Naive thymus-derived CD4-positive, alpha-beta T cell (primary cell): ENCODE data around the gene TIGD1. TPM values are rescaled to one million over a fixed set of nuclear protein-coding genes. Genes with fewer than 3 reads are reported as not detected.
A peak's percentile ranks its signal among the peaks of the same experiment; 100 is the strongest.

ENCODE experiments used
- ATAC-seq: fragments of 150-1000 bp; cut with Tn5 transposase; 2 replicates; pipeline ENCODE4 v1.10.0; 2021; ENCODE audit warnings: mild to moderate bottlenecking, moderate library complexity
- CTCF ChIA-PET: fragments of 350-600 bp; sonication (Branson Sonifier 250); formaldehyde crosslinking; loops from one replicate; lab custom pipeline; 2021; ENCODE audit warnings: antibody characterized with exemption; lab: Charles Lee
- POLR2A ChIA-PET: fragments of 350-600 bp; sonication (Branson Sonifier 250); formaldehyde crosslinking; loops from one replicate; lab custom pipeline; 2021; ENCODE audit warnings: antibody characterized with exemption, inconsistent platforms; lab: Charles Lee
- DNase-seq, 9 donors: peaks; one replicate each; pipeline versions ENCODE4 v3.0.0 to v3.0.0-alpha.2; 2020 to 2022; ENCODE audit warnings: mixed read lengths in 1 of 9
- H3K27ac ChIP-seq: one replicate; pipeline ENCODE4 v1.7.0; 2013; ENCODE audit warnings: mild to moderate bottlenecking, low read depth, low read length, moderate library complexity
- H3K27me3 ChIP-seq, 2 donors: one replicate each; pipeline ENCODE4 v1.7.0; 2013; ENCODE audit warnings: low read length in 2 of 2, mild to moderate bottlenecking in 2 of 2, moderate library complexity in 2 of 2; ENCODE audit not compliant: control insufficient read depth in 2 of 2, insufficient read depth in 2 of 2
- H3K36me3 ChIP-seq, 3 experiments: 1 replicate in 2 of 3; 2 replicates in 1 of 3; pipeline ENCODE4 v1.7.0; 2013; ENCODE audit warnings: low read length in 3 of 3, mild to moderate bottlenecking in 3 of 3, moderate library complexity in 1 of 3; ENCODE audit not compliant: insufficient read depth in 3 of 3, control insufficient read depth in 2 of 3
- H3K4me1 ChIP-seq, 2 donors: one replicate each; pipeline ENCODE4 v1.7.0; 2013; ENCODE audit warnings: low read length in 2 of 2, mild to moderate bottlenecking in 2 of 2, moderate library complexity in 1 of 2; ENCODE audit not compliant: control insufficient read depth in 2 of 2, insufficient read depth in 2 of 2
- H3K4me3 ChIP-seq: 2 replicates; pipeline ENCODE4 v1.7.0; 2013; ENCODE audit warnings: mild to moderate bottlenecking, low read length
- H3K9me3 ChIP-seq, 3 experiments: 1 replicate in 2 of 3; 2 replicates in 1 of 3; pipeline ENCODE4 v1.7.0; 2013; ENCODE audit warnings: low read length in 3 of 3; ENCODE audit not compliant: control insufficient read depth in 2 of 3
- H3K27ac Mint-ChIP-seq, 9 donors: one replicate each; pipeline ENCODE4 v1.8.0; 2020 to 2022; ENCODE audit warnings: mixed read lengths in 9 of 9, mild to moderate bottlenecking in 8 of 9, moderate library complexity in 5 of 9, inconsistent platforms in 2 of 9
- H3K27me3 Mint-ChIP-seq, 5 donors: one replicate each; pipeline ENCODE4 v1.8.0; 2021 to 2022; ENCODE audit warnings: mixed read lengths in 5 of 5, mild to moderate bottlenecking in 1 of 5
- H3K36me3 Mint-ChIP-seq, 5 donors: one replicate each; pipeline ENCODE4 v1.8.0; 2020 to 2022; ENCODE audit warnings: mixed read lengths in 5 of 5, mild to moderate bottlenecking in 3 of 5, inconsistent platforms in 1 of 5
- H3K4me1 Mint-ChIP-seq, 7 donors: one replicate each; pipeline ENCODE4 v1.8.0; 2020 to 2022; ENCODE audit warnings: mixed read lengths in 7 of 7, mild to moderate bottlenecking in 3 of 7, inconsistent platforms in 1 of 7
- H3K4me3 Mint-ChIP-seq, 10 donors: one replicate each; pipeline ENCODE4 v1.8.0; 2020 to 2022; ENCODE audit warnings: mild to moderate bottlenecking in 10 of 10, mixed read lengths in 10 of 10, moderate library complexity in 6 of 10, inconsistent platforms in 2 of 10
- H3K9me3 Mint-ChIP-seq, 11 donors: one replicate each; pipeline ENCODE4 v1.8.0; 2020 to 2022; ENCODE audit warnings: mixed read lengths in 11 of 11, mild to moderate bottlenecking in 4 of 11, inconsistent platforms in 1 of 11, moderate library complexity in 1 of 11
- intact Hi-C, 2 donors: fragments of 100-400 bp; cut with micrococcal nuclease; formaldehyde crosslinking; loops; one replicate each; pipeline ENCODE4 v1.15.1; 2023
- polyA plus RNA-seq, 2 donors: library from polyadenylated mRNA; unstranded; fragments of 300-500 nt; fragmentation: Illumina TruSeq; gene quantifications; one replicate each; pipeline ENCODE4 v1.2.3, GENCODE V29; 2021
- total RNA-seq, 6 experiments: library from RNA in 5 of 6; stranded (reverse) in 5 of 6; gene quantifications; 1 replicate in 5 of 6; 2 replicates in 1 of 6; pipeline ENCODE4 v1.2.3 and lab custom pipeline; 2021 to 2026

TIGD1 gene
- total and polyA plus RNA-seq, 7 experiments from 2014 or later: 9.7 to 23.8 (median 19.3) TPM

GRCh38 chr2:232523682-232524597, 26.4 kb downstream of the TIGD1 start:
- peak overlapping the region in 9 of 10 donors; percentile 25 to 76 (median 44) for H3K4me3 Mint-ChIP-seq
- H3K27ac Mint-ChIP-seq: no peak overlapping the region
- peaks cover 0 to 12% of the 10 kb centered on the region in 2 donors for H3K4me1 ChIP-seq
- H3K27me3 Mint-ChIP-seq: peaks cover 18 to 54% (median 38%) of the 10 kb centered on the region in 5 donors
- POLR2A ChIA-PET: interaction anchor here (0.7 kb wide), 1 partner anchor 21 kb away, joined by 3 read pairs; no protein-coding TSS in a partner anchor
- H3K4me3 ChIP-seq: no peak overlapping the region
- H3K36me3 ChIP-seq: no peaks in the 10 kb centered on the region
- H3K27me3 ChIP-seq: peaks cover 0 to 9% of the 10 kb centered on the region in 2 donors
- H3K9me3 ChIP-seq: no peaks in the 10 kb centered on the region
- H3K9me3 Mint-ChIP-seq: peaks cover 0 to 2% (median 0%) of the 10 kb centered on the region in 11 donors
- peak; percentile 12 for ATAC-seq
- H3K27ac ChIP-seq: no peak overlapping the region
- intact Hi-C loops: loop anchor here (2.0 to 10.0 kb wide), 4 partner anchors 77 to 672 kb away; partner anchors contain the start of gene NPPC (in 1 of the 2)
- CTCF ChIA-PET: interaction anchor here (0.7 to 1.2 kb wide), 3 partner anchors 12 to 1156 kb away, joined by 3 read pairs; no protein-coding TSS in a partner anchor
- H3K36me3 Mint-ChIP-seq: no peaks in the 10 kb centered on the region
- peaks cover 6 to 29% (median 19%) of the 10 kb centered on the region in 7 donors for H3K4me1 Mint-ChIP-seq
- DNase-seq: peak in 2 of 9 donors; percentile 4 to 36

- Histone ChIP-seq H3K4me1 (peaks cover 0 to 7% of the 10 kb centered on the region in 2 donors), H3K4me3 (no peak overlapping the region), H3K9me3 (no peaks in the 10 kb centered on the region), H3K36me3 (no peaks in the 10 kb centered on the region), H3K27me3 (peaks cover 0 to 9% of the 10 kb centered on the region in 2 donors), H3K27ac (no peak overlapping the region)
- ATAC-seq (no peak), DNase-seq (no peak)
- Mint-ChIP-seq H3K4me3 (peak overlapping the region in 9 of 10 donors; percentile 9 to 83 (median 66)), H3K9me3 (peaks cover 0 to 2% (median 0%) of the 10 kb centered on the region in 11 donors), H3K4me1 (peaks cover 2 to 23% (median 13%) of the 10 kb centered on the region in 7 donors), H3K27ac (no peak overlapping the region), H3K27me3 (peaks cover 18 to 48% (median 35%) of the 10 kb centered on the region in 5 donors), H3K36me3 (no peaks in the 10 kb centered on the region)
- intact Hi-C loops: loop anchor here (2.0 to 10.0 kb wide), 4 partner anchors 77 to 671 kb away; partner anchors contain the start of gene NPPC (in 1 of the 2)
- POLR2A ChIA-PET: no interaction called here
- CTCF ChIA-PET: interaction anchor here (0.7 to 1.2 kb wide), 3 partner anchors 12 to 1156 kb away, joined by 3 read pairs; no protein-coding TSS in a partner anchor
These were observed 27.0 kb downstream of the TIGD1 start for GRCh38 chr2:232523402-232523681.

GRCh38 chr2:232522623-232523401, 27.5 kb downstream of the TIGD1 start:
- H3K9me3 Mint-ChIP-seq: peaks cover 0 to 1% (median 0%) of the 10 kb centered on the region in 11 donors
- no peaks in the 10 kb centered on the region for H3K36me3 ChIP-seq
- H3K36me3 Mint-ChIP-seq: no peaks in the 10 kb centered on the region
- ChIA-PET POLR2A (no interaction called here), CTCF (interaction anchor here (0.7 to 1.2 kb wide), 3 partner anchors 13 to 1155 kb away, joined by 3 read pairs; no protein-coding TSS in a partner anchor)
- H3K27me3 ChIP-seq: peaks cover 0 to 9% of the 10 kb centered on the region in 2 donors
- intact Hi-C loops: loop anchor here (1.0 to 10.0 kb wide), 5 partner anchors 76 to 671 kb away; partner anchors contain the start of gene NPPC (in 1 of the 2)
- no peaks in the 10 kb centered on the region for H3K9me3 ChIP-seq
- peaks cover 20 to 43% (median 32%) of the 10 kb centered on the region in 5 donors for H3K27me3 Mint-ChIP-seq
- peak overlapping the region; percentile 20 for H3K4me3 ChIP-seq
- peaks cover 0 to 7% of the 10 kb centered on the region in 2 donors for H3K4me1 ChIP-seq
- H3K4me1 Mint-ChIP-seq: peaks cover 2 to 19% (median 11%) of the 10 kb centered on the region in 7 donors
- DNase-seq: no peak
- peak overlapping the region; percentile 9 to 83 (median 67) for H3K4me3 Mint-ChIP-seq
- no peak for ATAC-seq
- no peak overlapping the region for H3K27ac Mint-ChIP-seq
- H3K27ac ChIP-seq: no peak overlapping the region

- Histone ChIP-seq H3K9me3 (no peaks in the 10 kb centered on the region), H3K27me3 (peaks cover 0 to 9% of the 10 kb centered on the region in 2 donors), H3K4me3 (peak overlapping the region; percentile 20), H3K36me3 (no peaks in the 10 kb centered on the region), H3K4me1 (peaks cover 0 to 7% of the 10 kb centered on the region in 2 donors), H3K27ac (no peak overlapping the region)
- ChIA-PET CTCF (no interaction called here), POLR2A (interaction anchor here (0.8 kb wide), 1 partner anchor 28 kb away, joined by 3 read pairs; the partner anchor contains the start of genes EIF4E2 and TIGD1)
- Mint-ChIP-seq H3K27ac (no peak overlapping the region), H3K36me3 (no peaks in the 10 kb centered on the region), H3K27me3 (peaks cover 18 to 40% (median 31%) of the 10 kb centered on the region in 5 donors), H3K9me3 (no peaks in the 10 kb centered on the region), H3K4me3 (peak overlapping the region in 5 of 10 donors; percentile 45 to 80 (median 66)), H3K4me1 (peaks cover 2 to 17% (median 11%) of the 10 kb centered on the region in 7 donors)
- peak; percentile 80 for ATAC-seq
- peak; percentile 31 to 82 (median 64) for DNase-seq
- intact Hi-C loops: loop anchor here (1.0 to 10.0 kb wide), 5 partner anchors 75 to 670 kb away; partner anchors contain the start of gene NPPC (in 1 of the 2)
These were observed 28.3 kb downstream of the TIGD1 start for GRCh38 chr2:232521959-232522622.

- Histone ChIP-seq H3K27me3 (peaks cover 0 to 6% of the 10 kb centered on the region in 2 donors), H3K9me3 (no peaks in the 10 kb centered on the region), H3K36me3 (no peaks in the 10 kb centered on the region), H3K4me3 (no peak overlapping the region), H3K4me1 (peaks cover 0 to 7% of the 10 kb centered on the region in 2 donors), H3K27ac (no peak overlapping the region)
- ChIA-PET POLR2A (no interaction called here), CTCF (no interaction called here)
- no peaks in the 10 kb centered on the region for H3K36me3 Mint-ChIP-seq
- H3K4me3 Mint-ChIP-seq: peak overlapping the region in 5 of 10 donors; percentile 48 to 80 (median 60)
- intact Hi-C loops: loop anchor here (5.0 to 10.0 kb wide), 3 partner anchors 76 to 669 kb away; partner anchors contain the start of gene NPPC (in 1 of the 2)
- no peak for ATAC-seq
- no peak overlapping the region for H3K27ac Mint-ChIP-seq
- peaks cover 2 to 15% (median 9%) of the 10 kb centered on the region in 7 donors for H3K4me1 Mint-ChIP-seq
- DNase-seq: no peak
- H3K9me3 Mint-ChIP-seq: no peaks in the 10 kb centered on the region
- H3K27me3 Mint-ChIP-seq: peaks cover 15 to 32% (median 31%) of the 10 kb centered on the region in 5 donors
These were observed 29.3 kb downstream of the TIGD1 start for GRCh38 chr2:232521098-232521497.
